PC-3 (cell line): ENCODE results near the gene LIN28B.

Experiments used
- CTCF ChIP-seq: fragments of 300-600 bp; sonication (generic); conservative IDR thresholded peaks from 2 replicates; pipeline ENCODE4 v1.5.1; 2017; ENCODE audit warnings: antibody characterized with exemption, low read depth, mild to moderate bottlenecking, low read length
- EZH2 ChIP-seq: fragments of 300-600 bp; sonication (generic); IDR thresholded peaks from one replicate; pipeline ENCODE4 v1.6.1; 2017; ENCODE audit warnings: antibody characterized with exemption, mild to moderate bottlenecking, low read length; ENCODE audit not compliant: unreplicated experiment
- EZH2phosphoT487 ChIP-seq: fragments of 300-600 bp; sonication (generic); IDR thresholded peaks from 2 replicates; pipeline ENCODE4 v1.6.1; 2018; ENCODE audit warnings: mild to moderate bottlenecking, antibody characterized with exemption, low read length, borderline replicate concordance

GRCh38 chr6:105108631-105109262, 151.8 kb downstream of the LIN28B start:
- TF ChIP-seq CTCF (no peak), EZH2 (no peak), EZH2phosphoT487 (no peak)
